Measurements from ENCODE around the gene APLP2.

GRCh38 chr11:130175898-130176297, 106.2 kb downstream of the APLP2 start:
- TF ChIP-seq, protein P1, sequence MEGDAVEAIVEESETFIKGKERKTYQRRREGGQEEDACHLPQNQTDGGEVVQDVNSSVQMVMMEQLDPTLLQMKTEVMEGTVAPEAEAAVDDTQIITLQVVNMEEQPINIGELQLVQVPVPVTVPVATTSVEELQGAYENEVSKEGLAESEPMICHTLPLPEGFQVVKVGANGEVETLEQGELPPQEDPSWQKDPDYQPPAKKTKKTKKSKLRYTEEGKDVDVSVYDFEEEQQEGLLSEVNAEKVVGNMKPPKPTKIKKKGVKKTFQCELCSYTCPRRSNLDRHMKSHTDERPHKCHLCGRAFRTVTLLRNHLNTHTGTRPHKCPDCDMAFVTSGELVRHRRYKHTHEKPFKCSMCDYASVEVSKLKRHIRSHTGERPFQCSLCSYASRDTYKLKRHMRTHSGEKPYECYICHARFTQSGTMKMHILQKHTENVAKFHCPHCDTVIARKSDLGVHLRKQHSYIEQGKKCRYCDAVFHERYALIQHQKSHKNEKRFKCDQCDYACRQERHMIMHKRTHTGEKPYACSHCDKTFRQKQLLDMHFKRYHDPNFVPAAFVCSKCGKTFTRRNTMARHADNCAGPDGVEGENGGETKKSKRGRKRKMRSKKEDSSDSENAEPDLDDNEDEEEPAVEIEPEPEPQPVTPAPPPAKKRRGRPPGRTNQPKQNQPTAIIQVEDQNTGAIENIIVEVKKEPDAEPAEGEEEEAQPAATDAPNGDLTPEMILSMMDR (IDR thresholded peaks at IDR 0.05), result no peak
- TF ChIP-seq POLR2AphosphoS5 (IDR thresholded peaks at IDR 0.05) (no peak), POLR2A (IDR thresholded peaks at IDR 0.05) (no peak)
